ENCODE measurements around the gene LILRB3.
A peak's percentile ranks its signal among the peaks of the same experiment; 100 is the strongest.
"Not testable (repeated sequence)": the region's sequence is repeated elsewhere in the genome, so short reads cannot be mapped to it uniquely, and the experiment has no call there.

Gene LILRB3

GRCh38 chr19:54242234-54242633 is 19.4 kb upstream of the LILRB3 start:
- not testable (repeated sequence) for DNase-seq (ENCODE audit: low spot score)

- DNase-seq (ENCODE audit: low spot score), result not testable (repeated sequence)
Observed at GRCh38 chr19:54240372-54241336, 17.8 kb upstream of the LILRB3 start.

GRCh38 chr19:54239491-54240371 is 16.9 kb upstream of the LILRB3 start:
- not testable (repeated sequence) for DNase-seq (ENCODE audit: low spot score)

GRCh38 chr19:54233941-54234340 is 11.1 kb upstream of the LILRB3 start:
- DNase-seq (ENCODE audit: low spot score), result no peak

- peak; percentile 75 for DNase-seq (ENCODE audit: low spot score)
Observed at GRCh38 chr19:54231077-54231931, 8.5 kb upstream of the LILRB3 start.

- DNase-seq (ENCODE audit: low spot score), result no peak
Observed at GRCh38 chr19:54230031-54230430, 7.2 kb upstream of the LILRB3 start.

- DNase-seq (ENCODE audit: low spot score), result no peak
Observed at GRCh38 chr19:54229146-54229545, 6.3 kb upstream of the LILRB3 start.

- DNase-seq (ENCODE audit: low spot score), result not testable (repeated sequence)
Observed at GRCh38 chr19:54224619-54225018, 1.8 kb upstream of the LILRB3 start.

GRCh38 chr19:54223937-54224281 is 1.1 kb upstream of the LILRB3 start:
- not testable (repeated sequence) for DNase-seq (ENCODE audit: low spot score)

- not testable (repeated sequence) for DNase-seq (ENCODE audit: low spot score)
Observed at GRCh38 chr19:54223277-54223936, 600 bp upstream of the LILRB3 start.

- DNase-seq (ENCODE audit: low spot score), result not testable (repeated sequence)
Observed at GRCh38 chr19:54221947-54222346, 860 bp downstream of the LILRB3 start.

GRCh38 chr19:54219702-54220101 is 3.1 kb downstream of the LILRB3 start:
- DNase-seq (ENCODE audit: low spot score), result not testable (repeated sequence)

- no peak for DNase-seq (ENCODE audit: low spot score)
Observed at GRCh38 chr19:54218960-54219661, 3.7 kb downstream of the LILRB3 start.

- DNase-seq (ENCODE audit: low spot score), result no peak
Observed at GRCh38 chr19:54218259-54218658, 4.5 kb downstream of the LILRB3 start.

- DNase-seq (ENCODE audit: low spot score), result not testable (repeated sequence)
Observed at GRCh38 chr19:54217517-54218247, 5.1 kb downstream of the LILRB3 start.

GRCh38 chr19:54216869-54217268 is 5.9 kb downstream of the LILRB3 start:
- DNase-seq (ENCODE audit: low spot score), result no peak

- DNase-seq (ENCODE audit: low spot score), result not testable (repeated sequence)
Observed at GRCh38 chr19:54214734-54215133, 8.1 kb downstream of the LILRB3 start.

GRCh38 chr19:54214217-54214616 is 8.6 kb downstream of the LILRB3 start:
- not testable (repeated sequence) for DNase-seq (ENCODE audit: low spot score)

GRCh38 chr19:54211235-54211634 is 11.6 kb downstream of the LILRB3 start:
- DNase-seq (ENCODE audit: low spot score), result no peak

Data from kidney tubule cell (primary cell).